ENCODE measurements around the gene CPEB3. TPM values are rescaled to one million over a fixed set of nuclear protein-coding genes. Genes with fewer than 3 reads are reported as not detected.

The CPEB3 gene
- total and polyA plus RNA-seq, 9 of the 15 experiments (the other 6 are each of a cell fraction or from before 2014, with no cell fraction given) = 0.15 to 1.2 (median 0.51) TPM

DNA sequence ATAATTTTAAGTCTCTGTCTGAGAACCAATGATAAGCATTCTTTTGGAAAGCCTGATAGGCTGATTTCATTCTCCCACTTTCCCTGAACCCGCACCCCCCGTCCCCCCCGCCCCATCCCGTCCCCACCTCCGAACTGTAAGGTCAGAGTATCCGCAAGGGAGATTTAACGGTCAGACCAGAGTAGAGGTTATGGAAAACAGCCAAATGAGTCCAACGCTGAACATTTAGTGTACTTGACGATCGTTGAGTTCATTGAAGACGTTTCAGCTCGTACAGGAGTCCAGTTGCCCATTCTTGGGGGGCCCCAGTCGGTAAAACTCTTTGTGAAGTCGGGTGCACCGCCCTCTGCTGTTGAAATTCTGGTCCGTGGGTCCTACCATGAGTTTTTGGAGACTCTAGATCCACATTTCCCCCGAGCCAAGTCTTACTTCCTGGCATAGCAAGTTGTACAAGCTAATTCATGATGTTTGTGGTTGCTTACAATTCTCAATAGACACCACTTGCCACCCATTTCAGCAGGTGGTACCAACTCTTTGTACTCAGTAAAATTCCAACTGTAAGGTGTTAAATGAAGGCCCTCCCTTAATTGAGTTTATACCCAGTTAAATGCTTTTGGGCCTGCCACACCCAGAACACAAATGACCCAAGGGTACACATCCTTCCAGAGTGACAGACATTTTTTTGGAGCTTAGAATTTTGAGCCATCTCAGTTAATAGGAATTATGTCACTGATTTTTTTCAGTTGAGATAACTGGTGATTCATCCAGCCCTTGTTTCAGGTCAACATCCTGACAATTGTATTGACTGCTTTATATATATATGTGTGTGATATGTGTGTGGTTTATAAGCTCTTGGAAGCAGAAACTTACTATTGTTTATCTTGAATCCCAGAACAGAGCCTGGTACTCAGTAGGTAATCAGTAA, 1.3 kb upstream of the CPEB3 start (continued):
- no peak for TF ChIP-seq ZFX (CRISPR knock-in tag; IDR thresholded peaks at IDR 0.05)
- TF ChIP-seq, protein P1, sequence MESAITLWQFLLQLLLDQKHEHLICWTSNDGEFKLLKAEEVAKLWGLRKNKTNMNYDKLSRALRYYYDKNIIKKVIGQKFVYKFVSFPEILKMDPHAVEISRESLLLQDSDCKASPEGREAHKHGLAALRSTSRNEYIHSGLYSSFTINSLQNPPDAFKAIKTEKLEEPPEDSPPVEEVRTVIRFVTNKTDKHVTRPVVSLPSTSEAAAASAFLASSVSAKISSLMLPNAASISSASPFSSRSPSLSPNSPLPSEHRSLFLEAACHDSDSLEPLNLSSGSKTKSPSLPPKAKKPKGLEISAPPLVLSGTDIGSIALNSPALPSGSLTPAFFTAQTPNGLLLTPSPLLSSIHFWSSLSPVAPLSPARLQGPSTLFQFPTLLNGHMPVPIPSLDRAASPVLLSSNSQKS (CRISPR knock-in tag; IDR thresholded peaks at IDR 0.05) = no peak
- no peak for TF ChIP-seq ZNF121 (CRISPR knock-in tag; conservative IDR thresholded peaks at IDR 0.05)
- TF ChIP-seq PHB2 (IDR thresholded peaks at IDR 0.05; ENCODE audit: low read depth) = no peak
- TF ChIP-seq, protein P2, sequence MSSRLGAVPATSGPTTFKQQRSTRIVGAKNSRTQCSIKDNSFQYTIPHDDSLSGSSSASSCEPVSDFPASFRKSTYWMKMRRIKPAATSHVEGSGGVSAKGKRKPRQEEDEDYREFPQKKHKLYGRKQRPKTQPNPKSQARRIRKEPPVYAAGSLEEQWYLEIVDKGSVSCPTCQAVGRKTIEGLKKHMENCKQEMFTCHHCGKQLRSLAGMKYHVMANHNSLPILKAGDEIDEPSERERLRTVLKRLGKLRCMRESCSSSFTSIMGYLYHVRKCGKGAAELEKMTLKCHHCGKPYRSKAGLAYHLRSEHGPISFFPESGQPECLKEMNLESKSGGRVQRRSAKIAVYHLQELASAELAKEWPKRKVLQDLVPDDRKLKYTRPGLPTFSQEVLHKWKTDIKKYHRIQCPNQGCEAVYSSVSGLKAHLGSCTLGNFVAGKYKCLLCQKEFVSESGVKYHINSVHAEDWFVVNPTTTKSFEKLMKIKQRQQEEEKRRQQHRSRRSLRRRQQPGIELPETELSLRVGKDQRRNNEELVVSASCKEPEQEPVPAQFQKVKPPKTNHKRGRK (tag; IDR thresholded peaks at IDR 0.05) = no peak
- no peak for TF ChIP-seq ZNF140 (CRISPR knock-in tag; IDR thresholded peaks at IDR 0.05)
- TF ChIP-seq ADNP (tag; IDR thresholded peaks at IDR 0.05) = no peak
- no peak for TF ChIP-seq ZNF354B (CRISPR knock-in tag; IDR thresholded peaks at IDR 0.05)
- TF ChIP-seq KHSRP (IDR thresholded peaks at IDR 0.05) = no peak
- TF ChIP-seq, protein P3, sequence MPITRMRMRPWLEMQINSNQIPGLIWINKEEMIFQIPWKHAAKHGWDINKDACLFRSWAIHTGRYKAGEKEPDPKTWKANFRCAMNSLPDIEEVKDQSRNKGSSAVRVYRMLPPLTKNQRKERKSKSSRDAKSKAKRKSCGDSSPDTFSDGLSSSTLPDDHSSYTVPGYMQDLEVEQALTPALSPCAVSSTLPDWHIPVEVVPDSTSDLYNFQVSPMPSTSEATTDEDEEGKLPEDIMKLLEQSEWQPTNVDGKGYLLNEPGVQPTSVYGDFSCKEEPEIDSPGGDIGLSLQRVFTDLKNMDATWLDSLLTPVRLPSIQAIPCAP (CRISPR knock-in tag; IDR thresholded peaks at IDR 0.05; ENCODE audit: borderline replicate concordance) = no peak
- TF ChIP-seq HSF4 (CRISPR knock-in tag; IDR thresholded peaks at IDR 0.05; ENCODE audit: borderline replicate concordance) = no peak
- TF ChIP-seq CEBPG (CRISPR knock-in tag; IDR thresholded peaks at IDR 0.05) = no peak
- TF ChIP-seq CEBPG (tag; conservative IDR thresholded peaks at IDR 0.05 in 1 of 2, IDR thresholded peaks at IDR 0.05 in 1 of 2) = no peak

Measured in K562 (cell line).